HEK293 (cell line): Measurements from ENCODE around the gene RMND1.
"Not testable (repeated sequence)": the region's sequence is repeated elsewhere in the genome, so short reads cannot be mapped to it uniquely, and the experiment has no call there.

Experiments
- CTCF ChIA-PET: fragments of 350-600 bp; formaldehyde crosslinking; extraction: SDS; loops from one replicate; lab custom pipeline; 2021; ENCODE audit warnings: antibody characterized with exemption; lab: Yijun Ruan, JAX
- POLR2A ChIA-PET: fragments of 300-600 bp; formaldehyde crosslinking; extraction: SDS; loops from one replicate; lab custom pipeline; 2020; ENCODE audit warnings: antibody characterized with exemption, inconsistent platforms; lab: Yijun Ruan, JAX
- H3K27ac ChIP-seq: fragments of 200-500 bp; sonication (Bioruptor generic); 2 replicates; pipeline ENCODE4 v1.5.1; 2014; ENCODE audit warnings: low read depth, low read length, control low read depth, inconsistent platforms; ENCODE audit errors: extremely low read depth
- H3K36me3 ChIP-seq, 2 experiments: fragments of 200-500 bp in 1 of 2; sonication (Bioruptor generic) in 1 of 2; 1 replicate in 1 of 2; 2 replicates in 1 of 2; pipeline ENCODE4 v1.5.1; 2014 to 2017; ENCODE audit warnings: inconsistent platforms in 2 of 2, low read length in 2 of 2; ENCODE audit not compliant: control insufficient read depth in 2 of 2, insufficient read depth in 1 of 2
- H3K4me1 ChIP-seq: fragments of 200-500 bp; sonication (Bioruptor generic); 2 replicates; pipeline ENCODE4 v1.5.1; 2014; ENCODE audit warnings: mild to moderate bottlenecking, low read length, inconsistent platforms; ENCODE audit not compliant: control insufficient read depth, insufficient read depth
- H3K4me3 ChIP-seq: 2 replicates; pipeline ENCODE4 v1.5.1; 2011; ENCODE audit warnings: low read depth, mild to moderate bottlenecking, control low read depth, low read length, moderate library complexity
- H3K9me3 ChIP-seq: fragments of 200-500 bp; sonication (Bioruptor generic); 2 replicates; pipeline ENCODE4 v1.5.1; 2014; ENCODE audit warnings: low read depth, low read length, inconsistent platforms; ENCODE audit not compliant: control insufficient read depth, insufficient read depth
- EGR2 ChIP-seq: fragments of 450-650 bp; formaldehyde crosslinking; IDR thresholded peaks from 2 replicates; pipeline ENCODE4 v1.5.1; 2016; ENCODE audit warnings: low read depth, missing biosample characterization, missing genetic modification characterization
- GLIS2 ChIP-seq: fragments of 450-650 bp; formaldehyde crosslinking; IDR thresholded peaks from 2 replicates; pipeline ENCODE4 v1.5.1; 2016; ENCODE audit warnings: missing biosample characterization, missing genetic modification characterization
- MZF1 ChIP-seq: fragments of 450-650 bp; formaldehyde crosslinking; IDR thresholded peaks from 2 replicates; pipeline ENCODE4 v1.5.1; 2017; ENCODE audit warnings: missing biosample characterization, missing genetic modification characterization, borderline replicate concordance
- PRDM1 ChIP-seq: fragments of 450-650 bp; formaldehyde crosslinking; IDR thresholded peaks from 2 replicates; pipeline ENCODE4; 2016; ENCODE audit warnings: missing biosample characterization, missing genetic modification characterization
- ZBTB8A ChIP-seq: fragments of 450-650 bp; formaldehyde crosslinking; IDR thresholded peaks from 2 replicates; pipeline ENCODE4 v1.5.1; 2016; ENCODE audit warnings: missing biosample characterization, missing genetic modification characterization
- ZFP37 ChIP-seq: fragments of 450-650 bp; formaldehyde crosslinking; IDR thresholded peaks from 2 replicates; pipeline ENCODE4 v1.5.1; 2016; ENCODE audit warnings: missing biosample characterization, missing genetic modification characterization
- ZNF2 ChIP-seq: fragments of 450-650 bp; formaldehyde crosslinking; IDR thresholded peaks from 2 replicates; pipeline ENCODE4 v1.5.1; 2016; ENCODE audit warnings: missing biosample characterization, missing genetic modification characterization
- ZNF558 ChIP-seq: fragments of 450-650 bp; formaldehyde crosslinking; IDR thresholded peaks from 2 replicates; pipeline ENCODE4 v1.5.1; 2016; ENCODE audit warnings: missing biosample characterization, missing genetic modification characterization
- ZSCAN30 ChIP-seq: fragments of 450-650 bp; IDR thresholded peaks from 2 replicates; pipeline ENCODE4 v1.5.1; 2018; ENCODE audit warnings: missing biosample characterization, mild to moderate bottlenecking, missing genetic modification characterization, moderate library complexity
- TF ChIP-seq, protein P1 (sequence below): fragments of 450-650 bp; formaldehyde crosslinking; IDR thresholded peaks from 2 replicates; pipeline ENCODE4 v1.5.1; 2016; ENCODE audit warnings: missing biosample characterization, missing genetic modification characterization
- TF ChIP-seq, protein P2 (sequence below): fragments of 450-650 bp; formaldehyde crosslinking; IDR thresholded peaks from 2 replicates; pipeline ENCODE4 v1.5.1; 2017; ENCODE audit warnings: missing biosample characterization, missing genetic modification characterization

RMND1 gene

DNA sequence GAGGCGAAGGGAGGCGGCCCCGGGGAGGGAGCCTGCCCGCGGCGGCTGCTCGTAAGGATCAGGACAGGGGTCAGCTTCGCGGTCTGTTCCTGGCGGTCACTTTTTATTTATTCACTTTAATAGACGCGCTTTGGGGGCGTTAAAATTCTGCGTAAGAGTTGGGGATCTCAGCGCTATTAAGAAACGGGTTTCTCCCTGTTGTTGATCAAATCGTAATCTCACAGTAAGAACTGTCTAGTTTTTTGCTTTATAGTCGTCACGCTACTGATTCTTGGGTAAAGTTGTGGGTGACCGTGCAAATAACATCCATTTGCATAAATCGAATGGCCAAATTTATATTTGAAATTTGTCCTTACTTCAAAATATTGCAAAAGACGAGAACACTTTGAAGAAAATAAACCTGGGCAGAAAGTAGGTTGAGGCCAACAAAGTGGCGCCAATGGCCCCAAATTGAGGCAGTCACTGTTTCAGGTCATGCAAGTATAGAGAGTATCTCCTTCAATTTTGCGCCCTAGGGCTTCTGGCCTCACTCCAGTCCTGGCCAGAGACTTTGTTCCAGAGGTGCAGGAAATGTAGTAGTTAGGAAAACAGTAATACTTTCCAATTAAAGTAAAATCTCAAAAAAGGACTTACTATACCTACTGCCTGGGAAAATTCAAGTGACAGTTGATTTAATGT is 963 bp upstream of the RMND1 start:
- POLR2A ChIA-PET: interaction anchor here (0.7 to 2.1 kb wide), 6 partner anchors 14 to 71 kb away, joined by 3 to 22 read pairs (median 4); partner anchors contain the start of gene ZBTB2
- CTCF ChIA-PET: interaction anchor here (0.6 to 1.0 kb wide), 4 partner anchors 23 to 847 kb away, joined by 3 read pairs; no protein-coding TSS in a partner anchor

DNA sequence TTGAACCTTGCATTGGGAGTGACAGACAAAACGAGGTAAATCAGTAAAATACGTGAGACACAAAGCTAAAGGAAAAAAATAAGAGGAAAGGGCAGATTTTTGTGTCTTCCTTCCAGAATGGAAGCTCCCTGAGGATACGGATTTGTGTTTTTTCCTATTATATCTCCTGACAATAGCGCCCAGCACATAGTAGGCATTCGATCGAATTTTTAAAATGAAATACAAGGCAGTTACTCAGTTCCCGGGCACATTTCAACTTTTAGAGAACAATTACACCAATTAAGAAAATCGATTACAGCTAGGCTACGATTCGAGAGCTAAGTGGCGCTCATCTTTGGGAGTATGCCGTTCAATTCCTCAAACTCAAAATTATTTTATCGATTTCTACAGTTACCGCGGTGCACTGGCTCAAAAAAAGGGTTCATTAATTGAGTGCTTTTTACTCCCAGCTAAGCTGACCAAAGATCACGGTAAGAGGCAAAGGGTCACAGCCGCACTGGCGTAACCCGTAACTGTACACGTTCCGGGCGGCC is 443 bp downstream of the RMND1 start:
- Histone ChIP-seq H3K36me3 (peaks cover 0 to 5% of the 10 kb centered on the region in 2 experiments; a peak in 1 of 3 replicates), H3K9me3 (no peaks in the 10 kb centered on the region), H3K4me1 (peaks cover 4% of the 10 kb centered on the region; the same call in 1 of the 2 replicates), H3K27ac (peak overlapping the region; percentile 64), H3K4me3 (peak overlapping the region; percentile 97)
- ChIA-PET CTCF (interaction anchor here (0.6 to 1.3 kb wide), 5 partner anchors 14 to 1540 kb away, joined by 3 to 5 read pairs (median 3); no protein-coding TSS in a partner anchor), POLR2A (interaction anchor here (1.2 to 2.1 kb wide), 7 partner anchors 10 to 61 kb away, joined by 3 to 22 read pairs (median 5); partner anchors contain the start of genes CCDC170 and ZBTB2)
- TF ChIP-seq ZNF2 (tag by site-specific recombination): 0 out of 2 replicates have a peak, but pooled peaks have one; percentile 17
- TF ChIP-seq GLIS2 (tag by site-specific recombination): no peak
- TF ChIP-seq ZNF558 (tag by site-specific recombination): 0 out of 2 replicates have a peak, but pooled peaks have one; percentile 11
- TF ChIP-seq, protein P1, sequence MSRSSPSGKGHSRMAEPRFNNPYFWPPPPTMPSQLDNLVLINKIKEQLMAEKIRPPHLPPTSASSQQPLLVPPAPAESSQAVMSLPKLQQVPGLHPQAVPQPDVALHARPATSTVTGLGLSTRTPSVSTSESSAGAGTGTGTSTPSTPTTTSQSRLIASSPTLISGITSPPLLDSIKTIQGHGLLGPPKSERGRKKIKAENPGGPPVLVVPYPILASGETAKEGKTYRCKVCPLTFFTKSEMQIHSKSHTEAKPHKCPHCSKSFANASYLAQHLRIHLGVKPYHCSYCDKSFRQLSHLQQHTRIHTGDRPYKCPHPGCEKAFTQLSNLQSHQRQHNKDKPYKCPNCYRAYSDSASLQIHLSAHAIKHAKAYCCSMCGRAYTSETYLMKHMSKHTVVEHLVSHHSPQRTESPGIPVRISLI (tag by site-specific recombination): no peak
- no peak for TF ChIP-seq ZBTB8A (tag by site-specific recombination)
- 0 out of 2 replicates have a peak, but pooled peaks have one; percentile 7 for TF ChIP-seq ZSCAN30 (tag by site-specific recombination)
- no peak for TF ChIP-seq MZF1

More for the DNA sequence above, 963 bp upstream of the RMND1 start:
- H3K4me3 ChIP-seq: peak overlapping the region; percentile 93
- no peaks in the 10 kb centered on the region for H3K9me3 ChIP-seq
- TF ChIP-seq, protein P2, sequence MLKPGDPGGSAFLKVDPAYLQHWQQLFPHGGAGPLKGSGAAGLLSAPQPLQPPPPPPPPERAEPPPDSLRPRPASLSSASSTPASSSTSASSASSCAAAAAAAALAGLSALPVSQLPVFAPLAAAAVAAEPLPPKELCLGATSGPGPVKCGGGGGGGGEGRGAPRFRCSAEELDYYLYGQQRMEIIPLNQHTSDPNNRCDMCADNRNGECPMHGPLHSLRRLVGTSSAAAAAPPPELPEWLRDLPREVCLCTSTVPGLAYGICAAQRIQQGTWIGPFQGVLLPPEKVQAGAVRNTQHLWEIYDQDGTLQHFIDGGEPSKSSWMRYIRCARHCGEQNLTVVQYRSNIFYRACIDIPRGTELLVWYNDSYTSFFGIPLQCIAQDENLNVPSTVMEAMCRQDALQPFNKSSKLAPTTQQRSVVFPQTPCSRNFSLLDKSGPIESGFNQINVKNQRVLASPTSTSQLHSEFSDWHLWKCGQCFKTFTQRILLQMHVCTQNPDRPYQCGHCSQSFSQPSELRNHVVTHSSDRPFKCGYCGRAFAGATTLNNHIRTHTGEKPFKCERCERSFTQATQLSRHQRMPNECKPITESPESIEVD (tag by site-specific recombination): peak; percentile 50
- peak; percentile 54 for TF ChIP-seq PRDM1 (tag by site-specific recombination)
- no peak for TF ChIP-seq EGR2 (tag by site-specific recombination)
- no peak for TF ChIP-seq ZFP37
- H3K4me1 ChIP-seq: peaks cover 4% of the 10 kb centered on the region; the same call in 1 of the 2 replicates
- peaks cover 0 to 19% of the 10 kb centered on the region in 2 experiments; a peak in 1 of 3 replicates for H3K36me3 ChIP-seq
- H3K27ac ChIP-seq: peak overlapping the region; percentile 85

DNA sequence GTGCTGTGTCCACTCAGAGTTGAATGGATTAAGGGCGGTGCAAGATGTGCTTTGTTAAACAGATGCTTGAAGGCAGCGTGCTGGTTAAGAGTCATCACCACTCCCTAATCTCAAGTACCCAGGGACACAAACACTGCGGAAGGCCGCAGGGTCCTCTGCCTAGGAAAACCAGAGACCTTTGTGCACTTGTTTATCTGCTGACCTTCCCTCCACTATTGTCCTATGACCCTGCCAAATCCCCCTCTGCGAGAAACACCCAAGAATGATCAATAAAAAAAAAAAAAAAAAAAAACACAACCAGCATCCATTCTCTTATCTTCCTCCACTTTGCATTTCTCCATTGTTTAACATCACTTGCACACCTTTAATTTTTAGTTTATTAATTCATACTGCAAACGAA is 998 bp downstream of the RMND1 start:
- POLR2A ChIA-PET: interaction anchor here (1.7 to 2.1 kb wide), 4 partner anchors 9 to 61 kb away, joined by 4 to 22 read pairs (median 10); partner anchors contain the start of gene ZBTB2
- H3K27ac ChIP-seq, H3K4me1 ChIP-seq, H3K9me3 ChIP-seq, H3K36me3 ChIP-seq: not testable (repeated sequence)
- peak overlapping the region; percentile 97 for H3K4me3 ChIP-seq
- TF ChIP-seq, protein P1 (tag by site-specific recombination): peak; percentile 60; the same call in 1 of the 2 replicates
- CTCF ChIA-PET: interaction anchor here (0.8 to 1.3 kb wide), 3 partner anchors 14 to 126 kb away, joined by 3 to 5 read pairs (median 3); no protein-coding TSS in a partner anchor
